ENCODE measurements around the gene ZNF334. TPM values are rescaled to one million over a fixed set of nuclear protein-coding genes. Genes with fewer than 3 reads are reported as not detected.
A peak's percentile ranks its signal among the peaks of the same experiment; 100 is the strongest.

The ZNF334 gene
- total and polyA plus RNA-seq, 10 donors = 1.2 to 4.5 (median 2.2) TPM

- WGBS, 5 donors = 71 to 81% (median 76%) methylated on average over 7 of the region's 7 CpGs
- H3K9me3 ChIP-seq = no peaks in the 10 kb centered on the region
- TF ChIP-seq POLR2AphosphoS5 (IDR thresholded peaks at IDR 0.05) (no peak), POLR2A (IDR thresholded peaks at IDR 0.05) (no peak)
- TF ChIP-seq, protein P1, sequence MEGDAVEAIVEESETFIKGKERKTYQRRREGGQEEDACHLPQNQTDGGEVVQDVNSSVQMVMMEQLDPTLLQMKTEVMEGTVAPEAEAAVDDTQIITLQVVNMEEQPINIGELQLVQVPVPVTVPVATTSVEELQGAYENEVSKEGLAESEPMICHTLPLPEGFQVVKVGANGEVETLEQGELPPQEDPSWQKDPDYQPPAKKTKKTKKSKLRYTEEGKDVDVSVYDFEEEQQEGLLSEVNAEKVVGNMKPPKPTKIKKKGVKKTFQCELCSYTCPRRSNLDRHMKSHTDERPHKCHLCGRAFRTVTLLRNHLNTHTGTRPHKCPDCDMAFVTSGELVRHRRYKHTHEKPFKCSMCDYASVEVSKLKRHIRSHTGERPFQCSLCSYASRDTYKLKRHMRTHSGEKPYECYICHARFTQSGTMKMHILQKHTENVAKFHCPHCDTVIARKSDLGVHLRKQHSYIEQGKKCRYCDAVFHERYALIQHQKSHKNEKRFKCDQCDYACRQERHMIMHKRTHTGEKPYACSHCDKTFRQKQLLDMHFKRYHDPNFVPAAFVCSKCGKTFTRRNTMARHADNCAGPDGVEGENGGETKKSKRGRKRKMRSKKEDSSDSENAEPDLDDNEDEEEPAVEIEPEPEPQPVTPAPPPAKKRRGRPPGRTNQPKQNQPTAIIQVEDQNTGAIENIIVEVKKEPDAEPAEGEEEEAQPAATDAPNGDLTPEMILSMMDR (IDR thresholded peaks at IDR 0.05 in 8 of 11, conservative IDR thresholded peaks at IDR 0.05 in 3 of 11) = no peak
- no peak overlapping the region for H3K27ac ChIP-seq
- no peak overlapping the region for H3K4me3 ChIP-seq
- DNase-seq = no peak
- intact Hi-C loops (cut with DNase I; ENCODE audit: low total_unique reads) = no loop called here
- no peaks in the 10 kb centered on the region for H3K36me3 ChIP-seq
- peaks cover 0 to 21% (median 0%) of the 10 kb centered on the region in 7 donors for H3K27me3 ChIP-seq (replicated peaks in 1 of 7)
- peaks cover 0 to 18% (median 11%) of the 10 kb centered on the region in 6 donors for H3K4me1 ChIP-seq
These were observed 46.5 kb upstream of the ZNF334 start for GRCh38 chr20:46559685-46560440.

DNA sequence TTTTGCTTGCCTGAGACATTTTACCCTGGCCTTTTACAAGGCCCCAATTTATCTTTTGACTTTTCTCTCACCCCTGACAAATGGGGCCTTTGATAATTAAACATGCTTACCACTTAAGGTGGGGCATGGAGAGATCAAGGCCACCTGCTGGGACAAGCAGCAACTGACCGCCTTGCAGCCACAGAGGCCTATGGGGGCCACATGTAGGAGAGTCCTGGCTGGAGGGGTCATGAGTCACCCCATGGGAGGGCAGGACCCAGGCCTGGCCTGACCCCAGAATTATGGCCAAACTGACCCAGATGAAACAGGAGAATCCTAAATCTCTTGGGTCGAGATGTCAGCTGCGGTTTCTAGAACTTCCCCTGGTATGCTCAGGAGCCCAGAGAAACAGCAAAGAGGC is 45.6 kb upstream of the ZNF334 start:
- H3K27me3 ChIP-seq (replicated peaks in 1 of 7) = peaks cover 0 to 17% (median 0%) of the 10 kb centered on the region in 7 donors
- TF ChIP-seq POLR2AphosphoS5 (IDR thresholded peaks at IDR 0.05) = no peak
- no peak for TF ChIP-seq POLR2A (IDR thresholded peaks at IDR 0.05)
- TF ChIP-seq, protein P1 (IDR thresholded peaks at IDR 0.05 in 8 of 11, conservative IDR thresholded peaks at IDR 0.05 in 3 of 11) = no peak
- H3K27ac ChIP-seq = no peak overlapping the region
- no peak overlapping the region for H3K4me3 ChIP-seq
- H3K4me1 ChIP-seq = peaks cover 0 to 18% (median 11%) of the 10 kb centered on the region in 6 donors
- intact Hi-C loops (cut with DNase I; ENCODE audit: low total_unique reads) = no loop called here
- H3K9me3 ChIP-seq = no peaks in the 10 kb centered on the region
- DNase-seq = no peak
- 82 to 97% (median 85%) methylated on average over 3 of the region's 3 CpGs for WGBS, 5 donors
- no peaks in the 10 kb centered on the region for H3K36me3 ChIP-seq

GRCh38 chr20:46558511-46558959 is 45.2 kb upstream of the ZNF334 start:
- TF ChIP-seq, protein P1 (IDR thresholded peaks at IDR 0.05 in 8 of 11, conservative IDR thresholded peaks at IDR 0.05 in 3 of 11) = no peak
- TF ChIP-seq POLR2A (IDR thresholded peaks at IDR 0.05) (no peak), POLR2AphosphoS5 (IDR thresholded peaks at IDR 0.05) (peak in 1 of 3 donors; percentile 13)
- peaks cover 0 to 18% (median 13%) of the 10 kb centered on the region in 6 donors for H3K4me1 ChIP-seq
- H3K27ac ChIP-seq = no peak overlapping the region
- DNase-seq = no peak
- 45 to 74% (median 64%) methylated on average over 4 to 5 of the region's 5 CpGs for WGBS, 5 donors
- H3K9me3 ChIP-seq = no peaks in the 10 kb centered on the region
- intact Hi-C loops (cut with DNase I; ENCODE audit: low total_unique reads) = no loop called here
- peaks cover 0 to 17% (median 0%) of the 10 kb centered on the region in 7 donors for H3K27me3 ChIP-seq (replicated peaks in 1 of 7)
- H3K36me3 ChIP-seq = no peaks in the 10 kb centered on the region
- no peak overlapping the region for H3K4me3 ChIP-seq

DNA sequence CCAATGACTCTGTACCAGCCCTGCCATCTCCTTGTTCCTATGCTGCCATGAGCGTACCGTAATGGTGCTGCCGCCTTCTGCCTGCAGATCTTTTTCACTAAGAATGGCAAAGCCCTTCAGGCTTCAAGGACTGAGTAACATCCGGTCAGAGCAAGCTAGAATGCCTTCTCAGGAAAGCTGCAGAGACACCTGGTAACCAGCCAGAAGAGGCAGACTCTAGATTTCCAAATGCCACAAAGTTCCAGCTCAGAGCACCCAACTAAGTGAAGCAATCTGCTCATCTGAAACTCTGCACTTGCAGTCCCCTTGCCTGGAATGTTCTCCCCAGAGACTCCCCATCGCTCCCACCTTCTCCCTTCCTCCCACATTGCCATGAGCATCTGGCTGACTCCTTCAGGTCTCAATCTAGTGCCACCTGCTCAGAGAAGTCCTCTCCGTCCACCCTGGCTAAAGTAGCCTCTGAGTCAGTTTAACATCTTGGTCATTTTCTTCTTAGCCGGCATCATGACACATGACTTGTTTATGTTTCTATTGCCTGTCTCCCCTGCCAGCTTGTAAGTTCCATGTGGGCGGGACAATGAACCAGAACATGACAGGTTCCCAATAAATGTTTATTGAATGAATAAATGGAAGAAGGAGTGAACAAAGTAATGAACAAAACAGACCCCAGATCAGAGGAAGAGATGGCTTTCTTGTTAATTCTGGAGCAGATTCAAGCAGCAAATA is 44.0 kb upstream of the ZNF334 start:
- TF ChIP-seq POLR2AphosphoS5 (IDR thresholded peaks at IDR 0.05) (no peak), POLR2A (IDR thresholded peaks at IDR 0.05) (no peak)
- TF ChIP-seq, protein P1 (IDR thresholded peaks at IDR 0.05 in 8 of 11, conservative IDR thresholded peaks at IDR 0.05 in 3 of 11) = no peak
- Histone ChIP-seq H3K36me3 (no peaks in the 10 kb centered on the region), H3K27me3 (replicated peaks in 1 of 7) (peaks cover 0 to 8% (median 0%) of the 10 kb centered on the region in 7 donors), H3K4me1 (peaks cover 6 to 21% (median 16%) of the 10 kb centered on the region in 6 donors), H3K27ac (no peak overlapping the region), H3K4me3 (no peak overlapping the region), H3K9me3 (no peaks in the 10 kb centered on the region)
- no peak for DNase-seq
- intact Hi-C loops (cut with DNase I; ENCODE audit: low total_unique reads) = no loop called here
- WGBS, 5 donors = 67 to 79% (median 79%) methylated on average over 8 of the region's 8 CpGs
